NT2/D1 (cell line): ENCODE data around the gene COL18A1.
A peak's percentile ranks its signal among the peaks of the same experiment; 100 is the strongest.

ENCODE experiments used
- DNase-seq: peaks from one replicate; pipeline ENCODE4 v3.0.0-alpha.2; 2011; ENCODE audit warnings: low read depth, low spot score
- H3K27me3 ChIP-seq: 2 replicates; pipeline ENCODE4 v1.6.0; 2011; ENCODE audit warnings: mild to moderate bottlenecking; ENCODE audit not compliant: insufficient read length, insufficient read depth
- H3K36me3 ChIP-seq: 2 replicates; pipeline ENCODE4 v1.6.1; 2011; ENCODE audit warnings: mild to moderate bottlenecking, low read length, mixed read lengths; ENCODE audit not compliant: insufficient read depth, insufficient read length
- H3K4me1 ChIP-seq: 2 replicates; pipeline ENCODE4 v1.5.1; 2011; ENCODE audit not compliant: insufficient read depth, insufficient read length
- H3K4me3 ChIP-seq: 2 replicates; pipeline ENCODE4 v1.5.1; 2011; ENCODE audit warnings: low read depth; ENCODE audit not compliant: insufficient read length
- H3K9ac ChIP-seq: 2 replicates; pipeline ENCODE4 v1.6.0; 2011; ENCODE audit warnings: low read depth; ENCODE audit not compliant: insufficient read length
- H3K9me3 ChIP-seq: 2 replicates; pipeline ENCODE4 v1.5.1; 2011; ENCODE audit warnings: mild to moderate bottlenecking, low read length; ENCODE audit not compliant: insufficient read depth
- SUZ12 ChIP-seq: IDR thresholded peaks from 2 replicates; pipeline ENCODE4 v1.6.1; 2011; ENCODE audit not compliant: insufficient read length, insufficient read depth; ENCODE audit errors: extremely low read depth
- YY1 ChIP-seq: IDR thresholded peaks from 2 replicates; pipeline ENCODE4 v1.6.1; 2011; ENCODE audit not compliant: insufficient read length, insufficient read depth
- ZNF274 ChIP-seq: IDR thresholded peaks from 2 replicates; pipeline ENCODE4 v1.6.1; 2011; ENCODE audit warnings: mild to moderate bottlenecking, low read depth, low read length

Gene COL18A1

DNA sequence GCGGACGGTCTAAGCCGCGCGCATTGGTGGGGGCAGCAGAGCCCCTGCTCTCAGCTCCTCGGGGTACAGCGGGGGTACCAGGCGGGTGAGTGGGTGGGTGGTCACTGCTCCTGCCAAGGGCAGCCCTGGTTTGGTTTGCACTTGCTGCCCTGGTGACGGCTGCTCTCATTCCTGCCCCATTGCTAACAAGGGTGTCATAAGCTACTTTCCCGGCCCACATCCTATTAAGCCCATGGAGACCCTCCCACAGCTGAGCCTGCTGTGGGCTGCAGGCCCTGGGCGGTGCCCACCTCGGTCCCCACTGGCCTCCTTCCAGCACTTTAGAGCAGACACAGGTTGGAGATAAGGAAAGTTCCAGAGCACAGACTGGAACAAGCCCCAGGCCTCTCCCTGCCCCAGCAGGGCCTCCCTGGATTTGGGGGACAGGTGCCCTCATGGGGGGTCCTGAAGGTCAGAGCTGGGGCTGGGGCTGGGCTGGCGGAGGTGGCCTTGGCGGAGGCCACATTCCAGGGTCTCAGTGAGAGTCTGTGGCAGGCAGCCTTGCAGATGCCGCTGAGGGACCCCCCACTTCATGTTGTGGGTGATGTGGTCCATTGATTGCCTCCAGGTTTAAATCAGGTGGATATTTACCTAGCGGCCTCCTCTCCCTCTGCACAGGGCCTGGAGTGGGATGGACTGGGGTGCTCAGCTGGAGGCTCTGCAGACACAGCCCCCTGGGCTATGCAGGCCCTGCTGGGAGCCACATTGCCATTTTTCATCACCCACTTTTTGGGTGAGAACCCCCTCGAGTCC is 27.0 kb downstream of the COL18A1 start:
- Histone ChIP-seq H3K4me3 (no peak overlapping the region), H3K36me3 (peaks cover 68% of the 10 kb centered on the region), H3K9ac (peak overlapping the region; percentile 58), H3K9me3 (no peaks in the 10 kb centered on the region), H3K4me1 (peaks cover 58% of the 10 kb centered on the region), H3K27me3 (no peaks in the 10 kb centered on the region)
- no peak for DNase-seq
- TF ChIP-seq ZNF274: no peak
- no peak for TF ChIP-seq YY1
- TF ChIP-seq SUZ12: no peak

DNA sequence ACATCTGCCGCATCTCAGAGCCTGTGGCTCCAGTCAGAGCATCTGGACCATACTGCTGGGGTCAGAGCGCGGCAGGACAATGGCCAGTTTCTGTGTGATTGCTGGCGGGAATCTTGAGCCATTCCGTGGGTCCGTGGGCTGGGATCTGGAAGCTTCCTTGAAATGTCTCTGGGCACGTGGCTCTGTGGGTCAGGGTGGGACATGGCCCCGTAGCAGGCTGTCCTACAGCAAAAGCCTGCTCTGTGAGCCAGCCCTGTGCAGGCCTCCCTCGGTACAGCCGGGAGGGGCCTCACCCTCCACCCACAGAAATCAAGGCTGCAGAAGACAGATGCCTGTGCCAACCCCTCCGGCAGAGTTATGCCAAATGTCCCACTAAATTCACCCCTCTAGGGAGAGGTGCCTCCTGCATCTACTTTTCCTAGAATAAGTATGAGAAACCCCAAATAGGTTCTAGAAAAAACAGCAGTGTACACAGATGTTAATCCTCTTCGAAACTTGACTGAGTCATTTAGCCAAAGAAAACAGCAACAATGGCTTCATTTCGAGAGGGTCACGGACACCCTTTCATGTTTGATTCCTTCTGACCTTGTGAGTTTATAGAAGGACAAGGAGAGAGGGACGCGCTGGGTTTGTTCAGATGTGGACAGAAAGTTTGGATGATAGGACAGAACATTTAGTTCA is 27.8 kb downstream of the COL18A1 start:
- no peak for DNase-seq
- TF ChIP-seq YY1 (no peak), SUZ12 (no peak), ZNF274 (no peak)
- Histone ChIP-seq H3K36me3 (peaks cover 71% of the 10 kb centered on the region), H3K27me3 (no peaks in the 10 kb centered on the region), H3K9me3 (no peaks in the 10 kb centered on the region), H3K4me3 (no peak overlapping the region), H3K9ac (peak overlapping the region; percentile 58), H3K4me1 (peaks cover 53% of the 10 kb centered on the region)

DNA sequence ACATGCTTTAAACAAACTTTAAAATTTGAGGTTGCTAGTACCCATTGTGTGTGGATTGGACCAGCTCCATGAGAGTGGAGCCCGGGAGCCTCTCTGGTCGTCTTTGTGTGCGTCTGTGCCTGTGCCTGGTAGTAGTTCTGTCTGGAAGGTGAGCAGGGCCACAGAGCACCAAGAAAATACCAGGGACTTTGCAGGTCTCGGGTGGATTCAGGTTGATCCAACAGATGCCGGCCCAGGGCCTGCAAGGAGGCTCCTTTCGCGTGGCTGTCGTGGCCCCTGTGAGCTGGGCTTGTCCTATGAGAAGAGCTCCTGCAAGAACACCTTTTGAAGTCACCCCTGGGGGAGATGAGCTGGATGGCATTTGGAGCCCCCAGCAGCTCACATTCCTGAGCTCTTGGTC is 28.3 kb downstream of the COL18A1 start:
- no peak overlapping the region for H3K4me3 ChIP-seq
- DNase-seq: no peak
- no peak overlapping the region for H3K9ac ChIP-seq
- peaks cover 47% of the 10 kb centered on the region for H3K4me1 ChIP-seq
- H3K9me3 ChIP-seq: no peaks in the 10 kb centered on the region
- peaks cover 70% of the 10 kb centered on the region for H3K36me3 ChIP-seq
- no peaks in the 10 kb centered on the region for H3K27me3 ChIP-seq
- no peak for TF ChIP-seq YY1
- no peak for TF ChIP-seq SUZ12
- no peak for TF ChIP-seq ZNF274

DNA sequence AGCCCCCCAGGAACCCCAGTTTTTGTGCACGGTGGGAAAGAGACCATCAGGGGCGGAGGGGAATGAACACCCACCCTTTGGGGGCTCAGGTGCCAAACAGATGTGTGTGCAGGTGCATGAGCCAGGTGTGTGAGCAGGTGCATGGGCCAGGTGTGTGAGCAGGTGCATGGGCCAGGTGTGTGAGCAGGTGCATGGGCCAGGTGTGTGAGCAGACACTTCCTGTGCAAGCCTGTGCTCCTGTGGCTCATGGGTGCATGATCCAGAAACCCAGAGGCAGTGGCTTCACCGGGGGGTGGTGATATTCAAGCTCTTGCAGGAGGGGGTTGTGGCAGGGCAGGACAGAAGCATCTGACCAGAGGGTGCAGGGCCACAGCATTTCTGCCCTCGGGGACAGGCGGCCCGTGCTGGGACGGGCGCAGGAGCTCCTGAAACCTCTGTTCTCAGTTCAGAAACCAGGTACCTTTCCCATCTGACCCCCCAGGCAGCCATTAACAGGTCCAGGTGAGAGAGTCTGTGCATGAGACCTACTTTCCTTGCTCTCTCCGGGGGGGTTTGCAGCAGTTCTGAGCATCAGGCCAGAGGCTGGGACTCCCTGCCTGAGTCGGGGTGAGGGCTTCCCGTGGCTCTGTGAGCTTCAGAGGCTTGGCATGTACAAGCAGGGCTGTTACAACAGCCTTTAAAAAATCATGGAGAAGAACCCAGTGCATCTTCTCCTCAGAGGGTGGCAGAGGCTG is 29.1 kb downstream of the COL18A1 start:
- no peak overlapping the region for H3K9ac ChIP-seq
- DNase-seq: no peak
- no peaks in the 10 kb centered on the region for H3K27me3 ChIP-seq
- H3K36me3 ChIP-seq: peaks cover 71% of the 10 kb centered on the region
- TF ChIP-seq YY1 (no peak), ZNF274 (no peak), SUZ12 (no peak)
- H3K4me3 ChIP-seq: no peak overlapping the region
- H3K4me1 ChIP-seq: peaks cover 52% of the 10 kb centered on the region
- no peaks in the 10 kb centered on the region for H3K9me3 ChIP-seq

DNA sequence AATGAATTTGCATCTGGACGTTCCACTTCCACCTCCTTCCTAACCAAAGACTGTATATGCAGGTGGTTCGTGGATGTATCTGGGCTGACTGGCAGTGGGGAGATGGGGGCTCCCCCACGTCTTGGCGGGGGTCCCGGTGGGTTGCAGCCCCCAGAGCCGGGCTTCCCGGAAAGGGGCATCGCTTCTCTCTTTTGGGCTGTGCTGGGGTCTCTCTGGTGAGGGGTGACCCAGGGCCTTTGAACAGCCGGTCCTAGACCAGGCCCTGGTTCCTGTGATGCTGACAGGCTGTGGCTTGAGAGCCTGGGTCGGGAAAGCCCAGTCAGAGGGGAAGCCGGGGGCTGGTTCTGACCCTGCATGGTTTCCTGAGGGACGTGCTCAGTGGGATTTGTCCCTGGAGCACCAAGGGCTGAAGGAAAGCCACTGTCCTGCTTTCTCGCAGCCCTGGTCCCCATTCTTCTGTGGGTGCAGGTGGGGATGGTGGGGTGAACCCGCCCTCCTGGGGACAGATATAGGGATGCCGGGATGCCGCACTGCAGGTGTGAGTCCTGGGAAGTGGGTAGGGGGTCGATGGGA is 29.8 kb downstream of the COL18A1 start:
- H3K4me3 ChIP-seq: no peak overlapping the region
- no peaks in the 10 kb centered on the region for H3K9me3 ChIP-seq
- no peak overlapping the region for H3K9ac ChIP-seq
- no peaks in the 10 kb centered on the region for H3K27me3 ChIP-seq
- no peak for DNase-seq
- TF ChIP-seq ZNF274 (no peak), SUZ12 (no peak), YY1 (no peak)
- peaks cover 50% of the 10 kb centered on the region for H3K4me1 ChIP-seq
- peaks cover 70% of the 10 kb centered on the region for H3K36me3 ChIP-seq

DNA sequence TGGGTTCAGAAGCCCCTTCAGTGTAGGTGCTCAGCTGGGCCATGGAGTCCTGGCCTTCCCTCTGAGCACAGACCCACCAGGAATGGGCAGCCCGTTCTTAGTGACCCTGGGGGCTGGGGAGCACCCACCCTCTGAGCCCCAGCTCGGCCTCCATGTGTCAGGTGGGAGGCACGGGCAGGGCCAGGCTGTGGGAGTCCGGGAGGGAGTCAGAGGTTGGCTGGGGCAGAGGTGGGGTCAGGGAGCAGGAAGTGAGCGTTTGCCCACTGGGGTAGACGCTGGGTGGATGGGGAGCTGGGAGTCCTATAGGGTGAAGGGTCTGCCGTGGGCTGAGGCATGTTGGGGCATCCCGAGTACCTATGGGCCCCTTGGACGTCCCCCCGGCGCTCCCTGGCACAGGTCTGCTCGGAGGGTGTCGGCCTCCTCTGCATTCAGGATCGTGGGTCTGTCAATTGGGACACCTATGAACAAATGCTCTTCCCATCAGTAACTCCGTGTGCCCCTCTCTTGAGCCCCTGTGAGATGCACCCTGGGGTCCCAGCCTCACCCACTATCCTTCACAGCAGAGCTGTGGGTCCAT is 30.5 kb downstream of the COL18A1 start:
- TF ChIP-seq SUZ12: no peak
- no peak for TF ChIP-seq ZNF274
- TF ChIP-seq YY1: no peak
- H3K4me1 ChIP-seq: peaks cover 45% of the 10 kb centered on the region
- no peak overlapping the region for H3K4me3 ChIP-seq
- no peaks in the 10 kb centered on the region for H3K9me3 ChIP-seq
- no peak for DNase-seq
- no peak overlapping the region for H3K9ac ChIP-seq
- no peaks in the 10 kb centered on the region for H3K27me3 ChIP-seq
- H3K36me3 ChIP-seq: peaks cover 71% of the 10 kb centered on the region
